DND-41 (cell line): ENCODE measurements around the gene MBD3L2.
"Not testable (repeated sequence)": the region's sequence is repeated elsewhere in the genome, so short reads cannot be mapped to it uniquely, and the experiment has no call there.

Experiments used
- ATAC-seq: fragments of 200-7000 bp; cut with Tn5 transposase; 3 replicates; pipeline ENCODE4 v1.9.1; 2021; ENCODE audit warnings: low read depth; ENCODE audit not compliant: insufficient read depth
- DNase-seq: peaks from one replicate; pipeline ENCODE4 v3.0.0-alpha.2; 2020
- H2AFZ ChIP-seq: 2 replicates; pipeline ENCODE4 v1.6.0; 2012; ENCODE audit warnings: low read depth, low read length
- H3K27ac ChIP-seq: 2 replicates; pipeline ENCODE4 v1.5.1; 2012; ENCODE audit warnings: low read length, inconsistent platforms
- H3K27me3 ChIP-seq: fragments of 200-600 bp; sonication (generic); 2 replicates; pipeline ENCODE4 v1.6.0; 2012; ENCODE audit warnings: low read length, mild to moderate bottlenecking, inconsistent platforms; ENCODE audit not compliant: insufficient read depth, poor library complexity
- H3K36me3 ChIP-seq: 2 replicates; pipeline ENCODE4 v1.5.1; 2012; ENCODE audit warnings: low read length, inconsistent platforms; ENCODE audit not compliant: insufficient read depth
- H3K4me1 ChIP-seq: 2 replicates; pipeline ENCODE4 v1.5.1; 2012; ENCODE audit warnings: mild to moderate bottlenecking, low read length; ENCODE audit not compliant: insufficient read depth
- H3K4me2 ChIP-seq: 2 replicates; pipeline ENCODE4 v1.6.0; 2012; ENCODE audit warnings: mild to moderate bottlenecking, moderate library complexity, low read length, inconsistent platforms; ENCODE audit not compliant: insufficient read depth
- H3K4me3 ChIP-seq, 2 experiments: fragments of 200-600 bp in 1 of 2; shearing (Covaris generic) in 1 of 2; 2 replicates each; pipeline ENCODE4 v1.5.1; 2012 to 2016; ENCODE audit warnings: inconsistent platforms in 2 of 2, low read length in 2 of 2, mild to moderate bottlenecking in 2 of 2, low read depth in 1 of 2, moderate library complexity in 1 of 2
- H3K79me2 ChIP-seq: 2 replicates; pipeline ENCODE4 v1.6.0; 2012; ENCODE audit warnings: low read length, inconsistent platforms; ENCODE audit not compliant: insufficient read depth
- H3K9ac ChIP-seq: 2 replicates; pipeline ENCODE4 v1.6.0; 2012; ENCODE audit warnings: low read depth, mild to moderate bottlenecking, inconsistent platforms, low read length, moderate library complexity
- H3K9me3 ChIP-seq: 2 replicates; pipeline ENCODE4 v1.5.1; 2012; ENCODE audit warnings: low read length, moderate library complexity, mild to moderate bottlenecking, inconsistent platforms; ENCODE audit not compliant: insufficient read depth, severe bottlenecking
- H4K20me1 ChIP-seq: 2 replicates; pipeline ENCODE4 v1.6.0; 2012; ENCODE audit warnings: low read length; ENCODE audit not compliant: insufficient read depth
- EZH2 ChIP-seq: IDR thresholded peaks from 3 replicates; pipeline ENCODE4 v1.6.1; 2012; ENCODE audit warnings: borderline replicate concordance, low read depth, mild to moderate bottlenecking, moderate library complexity, low read length, inconsistent platforms; ENCODE audit not compliant: severe bottlenecking
- TF ChIP-seq, protein P1 (sequence below): IDR thresholded peaks from 2 replicates; pipeline ENCODE4 v1.5.1; 2012; ENCODE audit warnings: borderline replicate concordance, low read length, moderate library complexity, mild to moderate bottlenecking; ENCODE audit not compliant: poor library complexity, severe bottlenecking; ENCODE audit errors: extremely low read depth

Gene MBD3L2

DNA sequence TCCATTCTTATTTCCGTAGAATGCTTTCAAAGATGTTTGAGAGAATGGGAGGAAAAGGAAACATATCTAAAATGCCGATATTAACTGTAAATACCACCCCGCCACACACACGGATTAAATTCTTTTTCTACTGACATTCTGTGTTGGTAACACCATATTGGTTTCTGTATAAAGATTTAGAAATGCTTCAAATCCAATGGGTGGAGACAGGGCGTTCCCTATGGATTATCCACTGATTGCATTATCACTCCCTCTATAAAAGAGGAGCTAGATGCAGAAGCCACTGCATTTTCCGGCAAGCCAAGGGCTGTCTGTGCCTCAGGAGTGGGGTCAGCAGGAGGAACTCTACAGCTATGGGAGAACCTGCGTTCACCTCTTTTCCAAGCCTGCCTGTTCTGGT, at the start of gene MBD3L2:
Gene MBD3L2 (plus strand): TSS at position 301 of the 400 bp plus-strand sequence. CDS start 53 bp downstream, at position 354.
- not testable (repeated sequence) for DNase-seq, H3K79me2 ChIP-seq, H3K27me3 ChIP-seq, H3K36me3 ChIP-seq, H2AFZ ChIP-seq, H3K4me2 ChIP-seq, H3K9me3 ChIP-seq, H3K9ac ChIP-seq, H3K4me3 ChIP-seq, H4K20me1 ChIP-seq, H3K27ac ChIP-seq, H3K4me1 ChIP-seq, ATAC-seq

DNA sequence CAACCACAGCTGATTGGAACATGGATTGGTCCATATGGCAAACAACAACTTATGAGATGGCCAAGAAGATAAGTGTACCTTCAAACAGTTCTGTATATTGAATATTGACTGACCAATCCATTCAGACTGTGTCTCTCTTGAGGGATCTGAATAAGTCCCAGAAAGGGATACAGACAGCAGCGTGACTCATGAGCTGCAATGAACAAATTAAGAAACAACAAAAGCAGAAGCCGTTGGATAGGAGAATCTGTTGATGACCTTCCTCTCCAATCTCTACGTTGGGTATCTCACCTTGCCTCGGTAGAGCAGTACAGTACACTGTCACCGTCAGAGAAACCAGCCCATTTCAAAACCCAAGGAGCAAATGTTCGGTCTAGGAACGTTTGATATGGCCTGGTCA, 49.2 kb upstream of the MBD3L2 start:
- Histone ChIP-seq H3K4me2 (no peak overlapping the region), H3K36me3 (no peaks in the 10 kb centered on the region), H4K20me1 (no peaks in the 10 kb centered on the region), H3K27me3 (no peaks in the 10 kb centered on the region), H3K27ac (no peak overlapping the region), H2AFZ (no peak overlapping the region), H3K4me1 (no peaks in the 10 kb centered on the region), H3K79me2 (no peaks in the 10 kb centered on the region), H3K4me3 (no peak overlapping the region), H3K9me3 (no peaks in the 10 kb centered on the region), H3K9ac (no peak overlapping the region)
- ATAC-seq (no peak), DNase-seq (no peak)
- TF ChIP-seq EZH2, result no peak
- TF ChIP-seq, protein P1, sequence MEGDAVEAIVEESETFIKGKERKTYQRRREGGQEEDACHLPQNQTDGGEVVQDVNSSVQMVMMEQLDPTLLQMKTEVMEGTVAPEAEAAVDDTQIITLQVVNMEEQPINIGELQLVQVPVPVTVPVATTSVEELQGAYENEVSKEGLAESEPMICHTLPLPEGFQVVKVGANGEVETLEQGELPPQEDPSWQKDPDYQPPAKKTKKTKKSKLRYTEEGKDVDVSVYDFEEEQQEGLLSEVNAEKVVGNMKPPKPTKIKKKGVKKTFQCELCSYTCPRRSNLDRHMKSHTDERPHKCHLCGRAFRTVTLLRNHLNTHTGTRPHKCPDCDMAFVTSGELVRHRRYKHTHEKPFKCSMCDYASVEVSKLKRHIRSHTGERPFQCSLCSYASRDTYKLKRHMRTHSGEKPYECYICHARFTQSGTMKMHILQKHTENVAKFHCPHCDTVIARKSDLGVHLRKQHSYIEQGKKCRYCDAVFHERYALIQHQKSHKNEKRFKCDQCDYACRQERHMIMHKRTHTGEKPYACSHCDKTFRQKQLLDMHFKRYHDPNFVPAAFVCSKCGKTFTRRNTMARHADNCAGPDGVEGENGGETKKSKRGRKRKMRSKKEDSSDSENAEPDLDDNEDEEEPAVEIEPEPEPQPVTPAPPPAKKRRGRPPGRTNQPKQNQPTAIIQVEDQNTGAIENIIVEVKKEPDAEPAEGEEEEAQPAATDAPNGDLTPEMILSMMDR, result no peak

DNA sequence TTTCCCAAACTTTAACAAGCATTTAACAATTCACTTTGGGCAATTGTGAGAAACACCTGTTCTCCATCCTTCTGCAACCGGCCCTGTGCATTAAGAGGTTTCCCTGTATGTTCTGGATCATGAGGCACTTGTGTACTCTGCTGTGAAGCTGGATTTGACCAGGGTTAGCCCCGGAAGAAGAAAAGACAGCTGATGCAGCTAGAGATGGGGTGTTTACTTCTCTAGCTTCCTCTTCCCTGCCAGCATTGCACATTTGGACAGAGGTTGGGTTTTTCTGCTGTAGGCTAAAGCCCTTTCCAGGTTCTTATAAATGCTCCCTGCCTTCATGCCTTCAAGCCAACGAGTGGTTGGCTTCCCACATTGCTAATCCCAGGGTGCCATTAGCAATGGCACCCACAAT, 48.8 kb upstream of the MBD3L2 start:
- Histone ChIP-seq H3K36me3 (no peaks in the 10 kb centered on the region), H3K9me3 (no peaks in the 10 kb centered on the region), H3K9ac (no peak overlapping the region), H3K27me3 (no peaks in the 10 kb centered on the region), H3K4me1 (no peaks in the 10 kb centered on the region), H3K4me3 (no peak overlapping the region), H3K4me2 (no peak overlapping the region), H2AFZ (no peak overlapping the region), H3K27ac (no peak overlapping the region), H4K20me1 (no peaks in the 10 kb centered on the region), H3K79me2 (no peaks in the 10 kb centered on the region)
- ATAC-seq (no peak), DNase-seq (no peak)
- TF ChIP-seq EZH2, result no peak
- TF ChIP-seq, protein P1, result no peak

DNA sequence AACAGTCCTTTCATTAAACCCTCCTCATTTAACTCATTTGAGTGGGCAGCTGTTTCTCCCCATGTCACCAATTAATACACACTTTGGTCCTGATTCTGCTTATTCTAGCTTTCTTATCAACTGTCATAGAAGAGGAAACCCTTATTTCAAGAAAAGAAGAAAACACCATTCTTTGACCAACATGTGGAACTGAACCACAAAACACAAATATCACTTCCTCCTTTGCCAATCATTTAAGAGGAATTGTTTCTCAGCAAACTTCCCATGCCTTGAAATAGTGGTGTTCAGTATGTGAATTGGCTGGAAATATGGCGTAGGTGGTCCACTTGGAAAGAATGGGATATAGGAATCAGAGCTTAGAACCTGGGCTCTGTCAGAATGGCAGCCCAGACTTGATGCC, 48.3 kb upstream of the MBD3L2 start:
- Histone ChIP-seq H2AFZ (no peak overlapping the region), H3K79me2 (no peaks in the 10 kb centered on the region), H4K20me1 (no peaks in the 10 kb centered on the region), H3K4me3 (no peak overlapping the region), H3K9me3 (no peaks in the 10 kb centered on the region), H3K9ac (no peak overlapping the region), H3K27me3 (no peaks in the 10 kb centered on the region), H3K4me1 (no peaks in the 10 kb centered on the region), H3K36me3 (no peaks in the 10 kb centered on the region), H3K4me2 (no peak overlapping the region), H3K27ac (no peak overlapping the region)
- ATAC-seq (no peak), DNase-seq (no peak)
- TF ChIP-seq EZH2, result no peak
- TF ChIP-seq, protein P1, result no peak
